Ovary (tissue), 9 donors: ENCODE measurements around the gene ETHE1. TPM values are rescaled to one million over a fixed set of nuclear protein-coding genes. Genes with fewer than 3 reads are reported as not detected.

Experiments used
- DNase-seq, 5 donors: peaks; one replicate each; pipeline ENCODE4 v3.0.0-alpha.2; 2019 to 2020
- H3K27ac ChIP-seq, 2 donors: fragments of 200-600 bp; one replicate each; pipeline versions ENCODE4 v1.5.1 to v1.8.0; 2019 to 2022
- H3K27me3 ChIP-seq: fragments of 200-600 bp; one replicate; pipeline ENCODE4 v1.8.0; 2022
- H3K36me3 ChIP-seq: fragments of 200-600 bp; sonication (generic); one replicate; pipeline ENCODE4 v1.5.1; 2019
- H3K4me1 ChIP-seq: one replicate; pipeline ENCODE4 v1.8.1; 2013; ENCODE audit warnings: mild to moderate bottlenecking, moderate library complexity; ENCODE audit not compliant: insufficient read depth
- H3K4me3 ChIP-seq: fragments of 200-600 bp; sonication (generic); one replicate; pipeline ENCODE4 v1.5.1; 2017
- H3K9me3 ChIP-seq, 2 donors: fragments of 200-600 bp in 1 of 2; sonication (generic) in 1 of 2; one replicate each; pipeline versions ENCODE4 v1.5.1 to v1.8.1; 2013 to 2019; ENCODE audit warnings: mild to moderate bottlenecking in 1 of 2, moderate library complexity in 1 of 2
- CTCF ChIP-seq, 3 donors: fragments of 450-650 bp in 2 of 3; fragments of 200-600 bp in 1 of 3; IDR thresholded peaks; one replicate each; pipeline versions ENCODE4 v1.5.1 to v1.8.0; 2016 to 2022; ENCODE audit warnings: antibody characterized with exemption in 3 of 3, mild to moderate bottlenecking in 1 of 3
- EP300 ChIP-seq: sonication (generic); formaldehyde crosslinking; IDR thresholded peaks from one replicate; pipeline ENCODE4 v1.6.1; 2017; ENCODE audit warnings: antibody characterized with exemption
- POLR2A ChIP-seq: fragments of 450-650 bp; IDR thresholded peaks from one replicate; pipeline ENCODE4 v1.6.1; 2017; ENCODE audit warnings: antibody characterized with exemption, mild to moderate bottlenecking, moderate library complexity
- WGBS, 3 donors: extraction: QIAGEN DNeasy Blood & Tissue Kit in 1 of 3; methylation state at CpG; one replicate each; pipeline versions ENCODE4 v1.1.5 to v1.1.7; 2013 to 2017; 5-methylcytosine and 5-hydroxymethylcytosine counted together
- intact Hi-C, 4 donors: fragments of 100-400 bp; cut with DNase I; formaldehyde crosslinking; loops; one replicate each; pipeline versions ENCODE4 v1.11.0 to v1.15.1; 2022 to 2023
- polyA plus RNA-seq, 2 donors: library from polyadenylated mRNA; stranded (reverse); fragments of 200-250 nt in 1 of 2; fragments of 350-450 nt in 1 of 2; fragmentation: Illumina TruSeq in 1 of 2; extraction: RNeasy Lipid Tissue Mini Kit (QIAGEN cat#74804) in 1 of 2; gene quantifications; one replicate each; pipeline ENCODE4 v1.2.3, GENCODE V29; 2013 to 2014
- total RNA-seq, 7 donors: library from RNA; depleted of rRNA in 2 of 7; stranded (reverse); fragments of >200 nt in 2 of 7; fragmentation: NEBNext Ultra II Directional in 3 of 7; extraction: Animal tissue kit (Norgen Biotek cat#: 25700) in 3 of 7; gene quantifications; one replicate each; pipeline versions ENCODE4 v1.1.0 to v1.2.4, GENCODE V29; 2016 to 2023
- donor health status: DM: no; HTN: no; CAD: no; lungs with moderate emphysema.
- donor health status: DM: no; HTN: no; CAD: no.
- donor health status: Bipolar disorder and iron deficiency.
- donor health status: DM: yes; HTN: yes; CAD: no.
- donor health status: DM: no; HTN: no; CAD: no.
- donor health status: DM: yes; HTN: yes; CAD: no.

The ETHE1 gene
- total and polyA plus RNA-seq, 9 donors, result 16.1 to 28.7 (median 24.0) TPM

- intact Hi-C loops, result no loop called here
- no peak for DNase-seq
- WGBS, 3 donors, result 97 to 99% (median 98%) methylated on average over 3 of the region's 3 CpGs
- Histone ChIP-seq H3K27ac (no peak overlapping the region), H3K36me3 (no peaks in the 10 kb centered on the region), H3K4me1 (no peaks in the 10 kb centered on the region), H3K27me3 (no peaks in the 10 kb centered on the region), H3K4me3 (no peak overlapping the region), H3K9me3 (no peaks in the 10 kb centered on the region)
- no peak for TF ChIP-seq CTCF (IDR thresholded peaks at IDR 0.05)
- TF ChIP-seq POLR2A, result no peak
- TF ChIP-seq EP300, result no peak
Observed at GRCh38 chr19:43546581-43546980, 19.6 kb upstream of the ETHE1 start.

GRCh38 chr19:43545981-43546380 lies 19.0 kb upstream of the ETHE1 start:
- TF ChIP-seq EP300, result no peak
- TF ChIP-seq POLR2A, result no peak
- no peak for TF ChIP-seq CTCF (IDR thresholded peaks at IDR 0.05)
- H3K27me3 ChIP-seq, result no peaks in the 10 kb centered on the region
- H3K4me3 ChIP-seq, result no peak overlapping the region
- intact Hi-C loops, result no loop called here
- no peaks in the 10 kb centered on the region for H3K36me3 ChIP-seq
- 64 to 71% (median 69%) methylated on average over 2 of the region's 2 CpGs for WGBS, 3 donors
- no peak for DNase-seq
- no peaks in the 10 kb centered on the region for H3K4me1 ChIP-seq
- no peak overlapping the region for H3K27ac ChIP-seq
- no peaks in the 10 kb centered on the region for H3K9me3 ChIP-seq

DNA sequence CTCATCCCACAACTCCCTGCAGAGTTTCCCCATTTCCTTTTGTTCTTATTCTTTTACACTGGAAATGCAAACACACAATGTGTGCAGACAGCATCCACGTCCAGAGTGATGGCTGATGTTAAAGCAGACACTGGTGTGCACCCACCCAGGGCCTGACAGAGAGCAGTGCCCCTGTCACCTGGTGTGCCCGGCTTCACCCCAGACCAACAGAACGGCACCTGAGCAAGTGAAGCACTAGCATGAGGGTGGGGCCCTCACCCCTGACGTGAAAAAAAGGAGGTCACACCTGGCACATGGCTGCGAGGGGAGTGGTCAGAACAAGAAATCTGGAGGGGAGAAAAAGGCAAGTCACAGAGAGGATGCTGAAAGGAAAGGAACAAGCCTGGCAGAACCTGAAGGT lies 18.3 kb upstream of the ETHE1 start:
- Histone ChIP-seq H3K27me3 (no peaks in the 10 kb centered on the region), H3K4me1 (no peaks in the 10 kb centered on the region), H3K36me3 (no peaks in the 10 kb centered on the region), H3K4me3 (no peak overlapping the region), H3K9me3 (no peaks in the 10 kb centered on the region), H3K27ac (no peak overlapping the region)
- WGBS, 3 donors, result 83 to 90% (median 86%) methylated on average over 5 of the region's 5 CpGs
- no peak for TF ChIP-seq POLR2A
- TF ChIP-seq EP300, result no peak
- TF ChIP-seq CTCF (IDR thresholded peaks at IDR 0.05), result no peak
- intact Hi-C loops, result no loop called here
- DNase-seq, result no peak

DNA sequence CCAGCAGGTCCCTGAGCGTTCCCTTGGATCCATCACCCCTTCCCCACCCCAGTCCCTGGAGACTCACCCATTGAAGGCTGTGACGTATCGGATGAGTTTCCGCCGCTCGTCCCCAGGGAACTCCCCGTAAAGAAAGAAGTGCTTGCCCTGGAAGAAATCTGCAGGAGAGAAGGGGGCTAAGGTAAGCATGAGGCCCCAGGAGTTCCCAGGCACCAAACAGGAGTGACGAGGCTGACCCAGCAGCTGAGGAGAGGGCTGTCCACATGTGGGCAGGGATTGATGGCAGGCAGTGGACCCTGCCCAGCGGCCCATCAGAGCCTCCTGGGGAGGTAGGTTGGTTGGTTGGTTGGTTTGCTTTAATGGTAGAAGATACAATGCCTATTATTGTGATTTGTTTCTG lies 17.1 kb upstream of the ETHE1 start:
- intact Hi-C loops, result no loop called here
- Histone ChIP-seq H3K27ac (no peak overlapping the region), H3K9me3 (no peaks in the 10 kb centered on the region), H3K27me3 (no peaks in the 10 kb centered on the region), H3K4me3 (no peak overlapping the region), H3K4me1 (no peaks in the 10 kb centered on the region), H3K36me3 (no peaks in the 10 kb centered on the region)
- no peak for DNase-seq
- 94 to 95% (median 95%) methylated on average over 9 of the region's 9 CpGs for WGBS, 3 donors
- TF ChIP-seq POLR2A (no peak), CTCF (IDR thresholded peaks at IDR 0.05) (no peak), EP300 (no peak)
